GM19025 (cell line): Measurements from ENCODE around the gene TNRC6A.
A peak's percentile ranks its signal among the peaks of the same experiment; 100 is the strongest.
"Not testable (repeated sequence)": the region's sequence is repeated elsewhere in the genome, so short reads cannot be mapped to it uniquely, and the experiment has no call there.

Source experiments
- ATAC-seq: cut with Tn5 transposase; IDR thresholded peaks from one replicate; pipeline ENCODE4 v1.9.1; 2021; ENCODE audit warnings: mild to moderate bottlenecking, low read depth, moderate library complexity; ENCODE audit not compliant: unreplicated experiment

The TNRC6A gene

GRCh38 chr16:24723663-24724062 is 5.8 kb upstream of the TNRC6A start:
- ATAC-seq: no peak

- ATAC-seq: no peak
Measured at GRCh38 chr16:24728011-24728410, 1.4 kb upstream of the TNRC6A start.

DNA sequence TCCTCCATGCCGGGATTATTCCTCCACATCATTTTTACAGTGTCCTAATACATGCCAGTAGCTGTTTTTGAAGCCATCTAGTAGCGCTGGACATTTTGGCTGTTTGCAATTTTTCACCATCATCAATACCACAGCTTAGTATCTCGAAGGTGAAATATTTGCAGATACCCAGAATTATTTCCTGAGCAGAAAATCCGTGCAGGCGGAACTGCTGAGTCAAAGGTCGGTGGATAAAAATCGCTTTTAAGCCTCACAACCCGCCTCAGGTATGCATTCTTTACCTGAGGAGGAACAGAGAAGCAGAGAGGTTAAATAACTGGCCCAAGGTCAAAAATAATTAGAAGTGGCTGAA is 584 bp upstream of the TNRC6A start:
- ATAC-seq: no peak

DNA sequence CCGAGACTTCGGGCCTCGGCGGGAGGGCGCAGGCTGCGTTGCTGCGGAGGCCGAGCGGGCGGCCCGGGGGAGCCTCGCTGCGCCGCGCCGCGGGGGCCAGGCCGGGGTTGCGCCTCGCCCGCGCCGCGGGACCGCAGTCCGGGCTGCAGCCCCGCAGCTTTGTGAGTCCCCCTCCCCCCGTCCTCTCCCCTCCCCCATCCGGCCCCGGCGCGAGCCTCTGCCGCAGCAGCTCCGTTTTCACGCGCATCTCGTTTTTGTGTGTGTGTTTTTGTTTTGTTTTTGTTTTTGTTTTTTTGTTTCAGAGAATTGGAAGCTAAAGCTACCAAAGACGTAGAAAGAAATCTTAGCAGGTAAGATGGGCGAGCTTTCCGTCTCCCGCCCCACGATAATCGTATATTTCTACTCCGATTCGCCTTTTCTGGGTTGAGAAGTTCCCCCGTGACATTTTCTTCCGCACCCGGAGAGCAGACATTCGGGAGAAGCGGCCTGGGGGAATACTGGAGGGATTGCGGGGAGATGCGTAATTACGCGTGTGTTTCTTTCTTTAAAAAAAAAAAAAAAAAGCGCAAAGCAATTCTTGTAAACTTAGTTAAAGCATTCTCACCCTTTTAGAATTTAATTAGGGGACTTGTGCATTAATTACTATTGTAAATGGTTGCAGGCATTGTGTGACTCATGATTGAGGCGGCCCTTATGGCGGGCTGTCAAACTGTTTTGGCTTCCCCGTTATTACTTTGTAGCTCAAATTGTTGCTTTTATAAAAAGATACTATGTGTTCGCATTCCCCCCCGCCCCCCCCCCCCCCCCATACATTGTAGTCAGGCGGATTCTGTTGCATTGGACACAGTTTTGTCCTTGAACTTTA is 732 bp downstream of the TNRC6A start:
- peak; percentile 22 for ATAC-seq

DNA sequence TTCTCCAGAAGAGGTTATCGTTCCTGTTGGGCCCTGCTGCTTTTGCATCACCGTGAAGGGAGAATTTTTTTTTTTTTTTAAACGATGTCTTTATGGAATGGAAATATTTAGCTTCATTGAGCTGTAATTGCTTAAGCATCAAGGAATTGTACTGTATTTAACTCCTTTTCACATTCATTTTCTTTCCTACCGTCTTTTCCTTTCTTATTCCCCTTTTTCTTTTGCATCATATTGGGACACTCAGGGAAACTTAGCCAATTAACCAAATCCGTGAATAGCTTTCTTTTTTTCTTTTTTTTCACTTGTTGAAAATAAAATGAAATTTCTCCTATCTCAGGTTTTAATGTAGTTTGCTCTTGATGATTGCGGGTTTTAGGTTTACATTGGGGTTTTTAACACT is 1.5 kb downstream of the TNRC6A start:
- ATAC-seq: no peak

DNA sequence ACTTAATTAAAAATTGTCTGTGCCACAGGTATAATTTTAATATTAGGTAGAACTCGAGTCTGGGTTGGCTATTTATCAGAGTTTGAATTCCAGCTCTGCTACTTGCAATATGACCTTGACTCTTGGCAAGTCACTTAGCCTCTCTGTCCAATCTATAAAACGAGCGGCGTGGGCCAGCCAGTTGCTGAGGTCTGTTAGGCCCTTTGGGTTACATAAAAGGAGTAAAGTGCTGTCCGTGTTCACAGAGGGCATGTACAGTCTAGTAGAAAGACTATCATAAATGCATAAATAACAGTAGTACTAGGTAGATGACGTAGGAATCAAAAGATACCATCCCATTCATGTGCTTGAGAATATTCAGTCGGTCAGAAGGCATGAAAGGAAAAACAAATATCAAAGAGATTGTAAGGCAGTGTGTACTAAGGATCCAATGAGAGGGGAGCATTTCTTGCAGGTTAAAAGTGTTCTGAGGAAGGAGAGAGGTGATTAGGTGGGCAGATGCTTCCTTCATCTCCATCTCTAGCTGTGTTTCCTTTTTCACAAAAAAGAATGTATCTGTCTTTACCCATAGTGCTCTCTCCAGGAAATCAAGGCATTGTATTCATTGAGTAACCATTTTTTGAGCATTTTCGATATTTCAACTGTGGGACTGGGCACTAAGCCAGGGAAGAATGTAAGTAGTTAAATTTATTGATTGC is 2.4 kb downstream of the TNRC6A start:
- no peak for ATAC-seq

DNA sequence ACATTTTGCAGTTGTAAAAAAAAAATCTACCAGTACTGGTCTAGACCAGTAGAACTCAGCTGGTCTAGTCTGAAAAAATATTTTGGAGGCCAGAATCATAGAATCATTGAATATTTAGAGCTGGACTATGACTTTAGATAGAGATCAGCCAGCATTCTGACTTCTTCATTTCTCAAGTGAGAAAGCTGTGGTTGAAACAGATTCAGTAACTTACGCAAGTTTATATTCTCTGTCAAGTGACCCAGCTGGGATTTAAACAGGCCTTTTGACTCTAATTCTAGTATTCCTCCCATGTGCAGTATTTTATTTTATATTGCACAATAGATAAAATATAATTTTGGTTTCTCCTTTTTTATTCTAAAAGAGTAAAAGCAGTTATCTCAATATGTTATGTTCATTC is 4.9 kb downstream of the TNRC6A start:
- ATAC-seq: no peak

- no peak for ATAC-seq
Measured at GRCh38 chr16:24736758-24737157, 7.3 kb downstream of the TNRC6A start.

DNA sequence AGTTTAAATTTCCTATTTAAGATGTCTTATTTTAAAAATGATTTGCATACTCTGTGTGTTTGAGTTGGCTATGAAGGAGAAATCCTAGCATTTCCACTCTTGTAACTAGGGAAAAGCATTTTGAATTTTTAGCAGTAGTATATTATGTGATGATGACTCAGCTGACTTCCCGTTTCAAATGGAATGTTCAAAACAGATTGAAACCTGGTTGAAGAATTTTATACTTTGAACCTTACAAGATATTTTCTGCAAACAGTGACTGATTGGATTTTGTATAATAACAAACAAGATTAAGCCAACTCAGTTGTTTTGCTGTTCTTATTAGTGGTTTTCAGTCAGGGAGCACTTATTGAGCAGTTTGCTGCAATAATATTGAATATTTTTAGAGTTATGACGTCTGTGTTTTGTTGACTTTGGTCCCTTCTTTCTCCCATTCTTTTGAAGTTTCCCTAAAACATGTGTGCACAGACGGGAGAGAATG is 8.0 kb downstream of the TNRC6A start:
- ATAC-seq: no peak

DNA sequence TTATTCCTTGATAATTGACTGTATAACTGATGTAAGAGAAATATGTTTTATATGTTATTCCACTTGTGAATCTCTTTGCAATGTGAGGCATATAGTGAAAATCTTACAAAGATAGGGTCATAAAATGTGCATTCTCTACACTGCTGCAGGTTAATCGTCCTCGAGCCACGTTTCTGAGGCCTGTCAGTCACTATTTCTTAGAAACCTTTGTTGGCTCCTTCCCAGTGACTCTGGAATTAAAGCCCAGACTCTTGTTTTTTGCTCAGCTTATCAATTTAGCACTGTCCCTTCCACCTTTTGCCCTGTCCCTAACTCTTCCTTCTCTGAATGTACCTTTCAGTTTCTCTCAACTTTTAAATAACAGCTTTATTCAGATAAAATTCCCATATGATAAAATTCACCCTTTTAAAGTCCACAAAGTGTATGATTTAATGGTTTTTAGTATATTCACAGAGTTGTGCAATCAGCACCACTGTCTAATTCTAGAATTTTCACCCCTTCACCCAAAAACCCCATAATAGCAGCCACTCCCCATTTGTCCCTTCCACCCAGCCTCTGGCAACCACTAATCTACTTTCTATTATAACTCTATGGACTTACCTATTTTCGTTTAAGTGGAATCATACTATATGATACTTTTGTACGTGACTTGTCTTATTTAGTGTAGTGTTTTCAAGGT is 8.6 kb downstream of the TNRC6A start:
- no peak for ATAC-seq

GRCh38 chr16:24738895-24739294 is 9.4 kb downstream of the TNRC6A start:
- no peak for ATAC-seq

DNA sequence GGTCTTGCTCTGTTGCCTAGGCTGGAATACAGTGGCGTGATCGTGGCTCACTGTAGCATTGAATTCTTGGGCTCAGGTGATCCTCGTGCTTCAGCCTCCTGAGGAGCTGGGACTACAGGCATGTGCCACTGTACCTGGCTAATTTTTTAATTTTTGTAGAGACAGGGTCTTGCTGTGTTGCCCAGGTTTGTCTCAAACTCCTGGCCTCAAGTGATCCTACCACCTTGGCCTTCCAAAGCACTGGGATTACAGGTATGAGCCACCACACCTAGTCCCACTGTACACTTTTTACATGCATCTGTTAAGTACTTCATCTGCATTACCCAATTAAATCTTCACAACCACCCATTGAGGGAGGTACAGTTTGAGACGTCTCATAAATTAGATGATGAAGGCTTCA is 12.4 kb downstream of the TNRC6A start:
- ATAC-seq: no peak

DNA sequence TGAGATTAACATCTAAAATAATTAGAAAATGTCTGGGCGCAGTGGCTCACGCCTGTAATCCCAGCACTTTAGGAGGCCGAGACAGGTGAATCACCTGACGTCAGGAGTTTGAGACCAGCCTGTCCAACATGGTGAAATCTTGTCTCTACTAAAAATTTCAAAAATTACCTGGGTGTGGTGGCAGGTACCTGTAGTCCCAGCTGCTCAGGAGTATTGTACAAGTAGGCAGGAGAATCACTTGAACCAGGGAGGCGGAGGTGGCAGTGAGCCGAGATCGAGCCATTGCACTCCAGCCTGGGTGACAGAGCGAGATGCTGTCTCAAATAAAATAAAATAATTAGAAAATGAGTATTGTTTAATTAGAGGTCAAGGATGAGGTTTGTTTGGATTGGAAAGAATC is 13.2 kb downstream of the TNRC6A start:
- not testable (repeated sequence) for ATAC-seq

DNA sequence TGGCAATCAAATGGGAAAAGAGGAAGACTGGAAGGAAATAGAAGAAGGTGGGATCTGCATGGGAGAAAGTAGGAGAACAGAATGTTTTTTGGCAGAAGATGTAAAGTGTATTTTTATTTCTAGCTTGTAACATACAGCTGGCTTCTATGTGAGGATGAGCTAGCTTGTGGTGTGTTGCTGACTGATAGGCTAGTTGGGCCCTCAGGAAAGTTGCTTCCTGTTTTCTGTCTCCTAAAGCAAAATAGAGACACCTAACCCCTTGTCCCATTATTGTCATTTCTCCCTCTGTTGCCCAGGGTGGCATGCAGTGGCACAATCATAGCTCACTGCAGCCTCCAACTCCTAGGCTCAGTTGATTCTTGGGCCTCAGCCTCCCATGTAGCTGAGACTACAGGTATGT is 15.9 kb downstream of the TNRC6A start:
- ATAC-seq: no peak

- ATAC-seq: no peak
Measured at GRCh38 chr16:24745791-24746190, 16.3 kb downstream of the TNRC6A start.

DNA sequence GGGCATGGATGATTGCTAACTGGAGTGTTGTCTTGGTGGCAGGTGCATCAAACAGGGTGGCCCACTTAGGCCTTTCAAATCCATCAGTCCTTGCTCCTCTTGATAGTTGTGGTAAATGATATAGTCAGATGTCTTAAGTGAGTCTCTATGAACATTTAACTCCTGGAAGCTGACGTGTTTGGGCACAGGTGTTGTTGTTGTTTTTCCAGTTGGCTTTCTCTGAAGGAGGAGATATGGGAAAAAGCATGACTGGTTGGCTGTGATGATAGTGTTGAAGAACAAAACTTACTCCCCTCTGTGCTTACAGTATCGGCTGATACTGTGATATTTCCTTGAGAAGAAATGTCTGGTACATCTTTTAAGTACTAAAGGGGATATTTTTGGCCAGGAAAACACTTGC is 18.0 kb downstream of the TNRC6A start:
- no peak for ATAC-seq

GRCh38 chr16:24748242-24748641 is 18.8 kb downstream of the TNRC6A start:
- no peak for ATAC-seq

DNA sequence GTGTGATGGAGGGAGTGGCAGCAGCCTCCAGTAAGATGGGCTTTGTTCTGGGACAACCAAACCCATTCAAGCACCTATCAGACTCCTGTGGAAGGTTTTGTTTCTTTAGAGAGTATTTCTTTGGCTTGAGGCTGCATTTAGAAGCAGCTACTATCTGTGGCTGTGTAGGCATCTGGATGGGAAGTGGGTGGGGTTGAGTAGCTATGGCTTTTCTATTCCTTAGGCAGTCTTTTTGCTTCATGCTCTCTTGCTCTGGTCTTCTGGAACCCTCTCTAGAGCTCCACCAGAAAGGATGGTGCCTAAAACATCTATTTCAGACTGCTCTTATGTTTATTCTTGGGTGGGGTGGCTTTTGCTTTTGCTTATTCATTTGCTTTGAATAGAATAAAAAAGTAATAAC is 19.9 kb downstream of the TNRC6A start:
- no peak for ATAC-seq

- ATAC-seq: not testable (repeated sequence)
Measured at GRCh38 chr16:24749872-24750271, 20.4 kb downstream of the TNRC6A start.

DNA sequence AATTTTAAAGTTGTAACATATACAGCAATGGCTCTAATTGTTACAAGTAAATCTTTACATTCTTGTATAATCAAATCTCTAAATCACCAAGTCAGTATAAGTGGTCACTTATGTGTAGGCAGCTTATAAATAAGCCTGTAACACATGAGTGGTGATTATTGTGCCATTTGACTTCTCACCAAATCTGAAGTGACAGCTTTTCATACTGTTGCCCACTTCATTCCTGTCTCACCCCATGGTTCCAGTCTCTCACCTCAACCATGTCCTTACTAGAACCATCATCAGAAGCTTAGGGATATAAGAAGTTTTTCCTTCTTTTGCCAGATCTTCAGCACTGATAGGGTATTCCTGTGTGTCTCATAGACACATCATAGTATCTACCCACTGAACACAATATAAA is 23.5 kb downstream of the TNRC6A start:
- no peak for ATAC-seq

GRCh38 chr16:24753437-24753836 is 24.0 kb downstream of the TNRC6A start:
- no peak for ATAC-seq
